ENCODE data around the gene PRPH.
"Not testable (repeated sequence)": the region's sequence is repeated elsewhere in the genome, so short reads cannot be mapped to it uniquely, and the experiment has no call there.

Gene PRPH

GRCh38 chr12:49260166-49260565 is 34.8 kb upstream of the PRPH start:
- TF ChIP-seq, protein P1, sequence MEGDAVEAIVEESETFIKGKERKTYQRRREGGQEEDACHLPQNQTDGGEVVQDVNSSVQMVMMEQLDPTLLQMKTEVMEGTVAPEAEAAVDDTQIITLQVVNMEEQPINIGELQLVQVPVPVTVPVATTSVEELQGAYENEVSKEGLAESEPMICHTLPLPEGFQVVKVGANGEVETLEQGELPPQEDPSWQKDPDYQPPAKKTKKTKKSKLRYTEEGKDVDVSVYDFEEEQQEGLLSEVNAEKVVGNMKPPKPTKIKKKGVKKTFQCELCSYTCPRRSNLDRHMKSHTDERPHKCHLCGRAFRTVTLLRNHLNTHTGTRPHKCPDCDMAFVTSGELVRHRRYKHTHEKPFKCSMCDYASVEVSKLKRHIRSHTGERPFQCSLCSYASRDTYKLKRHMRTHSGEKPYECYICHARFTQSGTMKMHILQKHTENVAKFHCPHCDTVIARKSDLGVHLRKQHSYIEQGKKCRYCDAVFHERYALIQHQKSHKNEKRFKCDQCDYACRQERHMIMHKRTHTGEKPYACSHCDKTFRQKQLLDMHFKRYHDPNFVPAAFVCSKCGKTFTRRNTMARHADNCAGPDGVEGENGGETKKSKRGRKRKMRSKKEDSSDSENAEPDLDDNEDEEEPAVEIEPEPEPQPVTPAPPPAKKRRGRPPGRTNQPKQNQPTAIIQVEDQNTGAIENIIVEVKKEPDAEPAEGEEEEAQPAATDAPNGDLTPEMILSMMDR (IDR thresholded peaks at IDR 0.05; ENCODE audit: borderline replicate concordance, insufficient read depth, low read depth, low read length), result no peak
- no peak overlapping the region for H3K4me3 ChIP-seq (ENCODE audit: low read depth, low read length)

GRCh38 chr12:49260571-49261363 is 34.2 kb upstream of the PRPH start:
- no peak overlapping the region for H3K4me3 ChIP-seq (ENCODE audit: low read depth, low read length)
- TF ChIP-seq, protein P1 (IDR thresholded peaks at IDR 0.05; ENCODE audit: borderline replicate concordance, insufficient read depth, low read depth, low read length), result no peak

GRCh38 chr12:49261721-49262120 is 33.2 kb upstream of the PRPH start:
- H3K4me3 ChIP-seq (ENCODE audit: low read depth, low read length), result no peak overlapping the region
- TF ChIP-seq, protein P1 (IDR thresholded peaks at IDR 0.05; ENCODE audit: borderline replicate concordance, insufficient read depth, low read depth, low read length), result no peak

DNA sequence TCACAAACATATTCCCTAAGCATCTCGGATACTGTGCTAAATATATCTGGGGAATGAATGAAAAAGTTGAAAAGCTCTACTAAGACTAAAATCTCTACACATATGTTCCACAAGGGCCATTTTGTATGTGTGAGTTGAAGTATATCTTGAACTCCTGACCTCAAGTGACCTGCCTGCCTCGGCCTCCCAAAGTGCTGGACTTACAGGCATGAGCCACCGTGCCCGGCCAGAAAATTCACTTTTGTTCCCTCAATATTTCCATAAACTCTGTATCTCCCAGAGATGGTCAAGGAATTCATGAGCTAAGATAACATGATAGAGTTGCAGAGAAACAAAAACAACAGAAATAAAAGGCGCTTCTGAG is 31.6 kb upstream of the PRPH start:
- TF ChIP-seq, protein P1 (IDR thresholded peaks at IDR 0.05; ENCODE audit: borderline replicate concordance, insufficient read depth, low read depth, low read length), result no peak
- H3K4me3 ChIP-seq (ENCODE audit: low read depth, low read length), result no peak overlapping the region

- TF ChIP-seq, protein P1 (IDR thresholded peaks at IDR 0.05; ENCODE audit: borderline replicate concordance, insufficient read depth, low read depth, low read length), result no peak
Measured at GRCh38 chr12:49264466-49264872, 30.5 kb upstream of the PRPH start.

DNA sequence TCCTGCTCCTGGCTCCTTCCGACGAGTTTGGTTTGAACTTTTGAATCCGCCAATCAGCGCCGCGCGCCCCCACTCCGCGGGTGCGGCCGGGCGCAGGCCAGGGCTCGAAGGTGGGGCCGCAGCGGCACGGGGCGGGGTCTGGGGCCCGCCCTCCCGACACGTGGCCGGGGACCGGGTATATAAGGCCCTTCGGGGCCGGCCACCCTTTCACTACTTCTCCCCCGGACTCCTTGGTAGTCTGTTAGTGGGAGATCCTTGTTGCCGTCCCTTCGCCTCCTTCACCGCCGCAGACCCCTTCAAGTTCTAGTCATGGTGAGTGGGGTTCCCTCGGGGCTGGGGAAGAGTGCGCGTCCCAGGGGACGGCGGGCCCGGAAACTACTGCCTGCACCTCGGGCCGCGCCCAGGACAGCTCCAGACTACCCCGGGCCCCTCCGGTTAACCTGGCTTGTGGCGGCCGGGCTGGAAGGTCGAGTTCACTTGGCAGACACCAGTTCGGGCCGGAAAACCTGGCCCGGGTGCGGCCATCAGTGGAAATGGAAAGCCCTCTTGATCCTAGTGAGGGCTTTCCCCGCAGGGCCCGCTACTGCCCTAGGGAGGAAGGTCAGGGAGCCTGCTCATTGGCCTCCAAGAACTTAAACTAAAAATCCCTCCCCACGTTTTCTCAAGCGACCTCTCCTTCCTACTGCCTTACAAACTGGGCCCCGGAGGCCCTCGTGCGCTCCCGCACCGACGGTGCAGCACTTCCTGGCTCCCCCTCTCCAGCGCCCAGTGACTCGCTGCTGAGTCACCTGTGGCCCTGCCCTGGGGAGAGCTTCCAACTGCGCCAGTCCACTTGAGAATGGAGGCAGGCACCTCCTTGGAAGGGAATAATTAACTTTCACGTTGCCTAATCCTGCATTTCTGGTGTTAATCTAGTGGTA is 29.8 kb upstream of the PRPH start, which contains the start of gene TUBA1C:
TSS of gene TUBA1C (plus strand) at position 210 of the 920 bp plus-strand sequence. CDS start at position 310, 100 bp downstream.
- TF ChIP-seq, protein P1 (IDR thresholded peaks at IDR 0.05; ENCODE audit: borderline replicate concordance, insufficient read depth, low read depth, low read length), result 0 out of 2 replicates have a peak, but pooled peaks have one; percentile 1

More at GRCh38 chr12:49264466-49264872, 30.5 kb upstream of the PRPH start:
- H3K4me3 ChIP-seq (ENCODE audit: low read depth, low read length), result peak overlapping the region; percentile 83

DNA sequence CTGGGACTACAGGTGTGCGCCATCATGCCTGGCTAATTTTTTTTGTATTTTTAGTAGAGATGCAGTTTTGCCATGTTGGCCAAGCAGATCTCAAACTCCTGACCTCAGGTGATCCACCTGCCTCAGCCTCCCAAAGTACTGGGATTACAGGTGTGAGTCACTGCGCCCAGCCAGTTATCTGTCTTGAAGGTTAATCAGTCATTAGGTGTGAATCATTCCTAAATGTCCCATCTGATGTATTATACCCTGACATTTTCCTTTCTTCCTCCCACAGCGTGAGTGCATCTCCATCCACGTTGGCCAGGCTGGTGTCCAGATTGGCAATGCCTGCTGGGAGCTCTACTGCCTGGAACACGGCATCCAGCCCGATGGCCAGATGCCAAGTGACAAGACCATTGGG is 25.8 kb upstream of the PRPH start:
- H3K4me3 ChIP-seq (ENCODE audit: low read depth, low read length), result not testable (repeated sequence)

More for the DNA sequence above, 29.8 kb upstream of the PRPH start, which contains the start of gene TUBA1C:
- peak within 1 kb of the TSS; percentile 83 for H3K4me3 ChIP-seq (ENCODE audit: low read depth, low read length)

Measured in GM12875 (cell line).